ENCODE measurements around the gene DSTN.

DSTN gene

GRCh38 chr20:17569616-17570346 lies at the start of gene DSTN:
TSS of gene DSTN (plus strand) at chr20:17570075. CDS start at chr20:17570209, 134 bp downstream.
- FAIRE-seq, result no peak

- FAIRE-seq, result no peak
Measured at GRCh38 chr20:17520583-17520982, 49.3 kb upstream of the DSTN start.

- FAIRE-seq, result no peak
Measured at GRCh38 chr20:17522528-17522927, 47.3 kb upstream of the DSTN start.

GRCh38 chr20:17523326-17523725 lies 46.5 kb upstream of the DSTN start:
- no peak for FAIRE-seq

DNA sequence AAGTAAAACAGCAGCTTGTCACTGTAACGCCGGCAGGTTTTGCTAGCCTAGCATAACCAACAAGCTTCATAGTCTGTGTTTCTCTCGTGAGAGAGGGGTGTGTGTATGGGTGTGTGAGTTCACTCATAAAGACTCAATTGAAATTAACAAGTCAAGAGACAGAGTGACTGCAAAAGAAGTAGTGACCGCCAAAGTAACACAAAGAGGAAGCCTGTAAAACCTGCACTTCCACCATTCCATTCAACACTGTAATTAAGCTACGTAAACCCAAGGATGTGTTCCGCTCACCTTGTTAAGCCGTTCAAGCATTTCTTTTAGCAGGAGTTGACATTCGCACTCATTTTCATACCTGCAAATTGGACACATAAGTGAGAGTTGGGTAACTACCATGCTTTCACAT lies 45.3 kb upstream of the DSTN start:
- no peak for FAIRE-seq

- FAIRE-seq, result no peak
Measured at GRCh38 chr20:17525132-17525531, 44.7 kb upstream of the DSTN start.

DNA sequence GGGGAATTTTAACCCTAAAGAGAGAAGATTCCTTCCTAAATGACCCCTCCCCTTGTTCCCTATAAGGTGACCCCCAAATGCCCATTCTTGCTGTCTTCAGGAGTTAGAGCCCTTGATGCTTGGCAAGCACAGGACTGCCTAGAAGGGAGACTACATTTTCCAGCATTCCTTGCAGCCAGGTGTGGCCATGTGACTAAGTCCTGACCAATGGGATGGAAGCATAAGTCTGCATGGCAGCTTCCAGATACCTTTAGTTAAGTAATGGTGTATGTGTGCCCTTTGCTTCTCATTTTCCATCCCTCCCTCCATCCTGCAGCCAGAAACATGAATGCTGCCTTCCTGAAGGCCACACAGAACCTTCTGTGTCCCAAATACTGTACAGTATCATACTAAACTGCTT lies 44.2 kb upstream of the DSTN start:
- no peak for FAIRE-seq

GRCh38 chr20:17529586-17529985 lies 40.3 kb upstream of the DSTN start:
- FAIRE-seq, result no peak

DNA sequence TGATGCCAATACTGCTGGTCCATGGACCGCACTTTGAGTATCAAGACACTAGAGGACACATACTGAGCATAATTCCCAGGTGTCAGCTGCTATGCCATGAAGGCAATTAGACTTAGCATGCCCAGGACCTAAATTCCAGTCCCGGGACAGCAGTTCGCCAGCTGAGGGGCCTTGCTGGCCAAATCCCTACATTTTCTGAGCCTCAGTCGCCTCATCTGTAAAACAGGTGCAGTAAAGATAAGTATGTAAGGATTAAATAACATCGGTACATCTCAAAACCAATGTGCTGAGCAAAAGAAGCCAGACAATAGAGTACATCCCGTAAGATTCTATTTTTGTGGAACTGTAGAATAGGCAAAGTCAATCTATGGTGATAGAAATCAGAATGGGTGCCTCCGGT lies 39.7 kb upstream of the DSTN start:
- FAIRE-seq, result no peak

DNA sequence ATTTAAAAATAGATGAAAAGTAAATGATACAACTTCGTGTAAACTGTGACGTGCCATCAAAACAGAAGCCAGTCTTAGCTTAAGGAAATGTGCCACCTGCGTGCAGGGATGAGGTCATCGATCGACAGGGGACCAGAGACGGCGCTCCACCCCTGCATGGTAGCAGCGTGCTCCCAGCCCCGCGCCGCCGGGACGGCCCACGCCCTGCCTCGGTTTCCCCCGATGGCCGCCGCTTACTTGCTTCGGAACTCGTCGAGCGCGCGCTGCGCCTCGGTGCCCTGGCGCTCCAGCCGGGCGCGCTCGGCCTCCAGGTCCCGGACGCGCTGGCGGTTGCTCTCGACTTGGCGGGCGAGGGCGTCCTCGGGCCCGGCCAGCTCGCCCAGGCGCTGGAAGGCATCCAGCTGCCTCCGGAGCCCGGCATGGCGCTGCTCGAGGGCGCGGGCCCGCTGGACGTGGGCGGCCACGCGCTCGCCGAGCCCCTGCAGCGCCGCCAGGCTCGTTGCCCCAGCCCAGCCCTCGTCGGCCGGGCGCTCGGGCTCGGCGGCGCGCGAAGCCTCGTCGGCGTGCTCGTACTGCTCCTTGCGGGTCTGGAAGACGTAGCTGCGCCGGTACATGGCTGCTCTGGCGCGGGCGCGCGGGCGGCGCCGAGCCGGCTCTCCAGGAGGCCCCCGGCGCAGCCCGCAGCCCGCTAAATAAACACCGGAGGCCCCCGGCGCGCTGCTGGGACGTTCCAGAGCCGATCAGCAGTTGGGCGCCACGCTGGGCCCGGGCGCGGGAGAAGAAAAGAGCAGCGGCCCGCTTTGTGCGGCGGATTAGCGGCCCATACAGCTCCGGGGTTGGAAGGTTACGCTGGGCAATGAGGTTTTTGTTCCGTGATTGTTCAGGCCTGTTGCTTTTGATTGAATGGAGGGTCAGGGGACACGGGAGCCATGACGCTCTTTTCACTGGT lies 38.9 kb upstream of the DSTN start, which contains the start of gene BFSP1:
Gene BFSP1, minus strand, starts transcription at position 664 of the 949 bp plus-strand sequence. Its CDS starts 50 bp downstream, at position 614.
- no peak for FAIRE-seq

DNA sequence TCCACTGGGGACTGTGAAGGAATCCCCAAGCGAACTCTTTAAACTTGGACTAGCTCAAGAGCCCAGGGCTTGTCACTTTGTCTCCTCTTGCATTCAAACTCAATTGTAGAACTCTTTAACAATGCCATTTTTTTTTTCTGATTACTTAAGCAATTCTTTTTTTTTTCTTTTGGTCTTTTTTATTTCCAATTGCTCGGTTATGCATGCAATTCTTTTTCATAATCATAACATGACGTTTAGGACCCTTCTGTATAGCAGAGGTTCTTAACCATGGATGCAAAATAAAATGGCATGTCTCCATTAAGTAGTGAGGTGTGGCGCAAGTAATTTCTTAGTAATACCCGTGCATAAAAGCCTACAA lies 38.2 kb upstream of the DSTN start:
- no peak for FAIRE-seq

- FAIRE-seq, result no peak
Measured at GRCh38 chr20:17533396-17533795, 36.5 kb upstream of the DSTN start.

GRCh38 chr20:17534077-17534476 lies 35.8 kb upstream of the DSTN start:
- no peak for FAIRE-seq

DNA sequence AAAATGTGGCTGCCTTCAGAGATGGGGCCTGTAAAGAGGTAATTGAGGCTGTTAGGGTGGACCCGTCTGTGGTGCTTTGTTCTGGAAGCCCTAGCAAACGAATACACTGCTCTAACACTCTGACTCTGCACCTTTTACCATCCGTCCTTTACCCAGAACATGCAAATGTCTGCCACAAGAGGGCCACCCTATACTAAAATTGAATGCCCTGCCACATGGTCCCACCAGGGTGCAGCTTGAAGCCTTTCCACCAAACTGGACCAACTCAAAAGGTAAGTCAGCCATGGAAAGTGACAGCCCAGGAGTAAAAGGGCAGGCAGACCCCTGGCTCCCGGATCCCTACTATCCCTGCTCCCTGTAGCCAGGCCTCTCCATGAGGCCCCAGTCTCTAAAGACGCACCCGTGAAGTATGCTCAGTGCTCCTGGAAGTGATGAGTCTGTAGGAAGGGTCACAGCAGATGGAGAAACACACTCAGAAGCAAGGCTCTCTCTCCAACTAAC lies 32.9 kb upstream of the DSTN start:
- FAIRE-seq, result peak; percentile 82

- FAIRE-seq, result no peak
Measured at GRCh38 chr20:17537959-17538358, 31.9 kb upstream of the DSTN start.

DNA sequence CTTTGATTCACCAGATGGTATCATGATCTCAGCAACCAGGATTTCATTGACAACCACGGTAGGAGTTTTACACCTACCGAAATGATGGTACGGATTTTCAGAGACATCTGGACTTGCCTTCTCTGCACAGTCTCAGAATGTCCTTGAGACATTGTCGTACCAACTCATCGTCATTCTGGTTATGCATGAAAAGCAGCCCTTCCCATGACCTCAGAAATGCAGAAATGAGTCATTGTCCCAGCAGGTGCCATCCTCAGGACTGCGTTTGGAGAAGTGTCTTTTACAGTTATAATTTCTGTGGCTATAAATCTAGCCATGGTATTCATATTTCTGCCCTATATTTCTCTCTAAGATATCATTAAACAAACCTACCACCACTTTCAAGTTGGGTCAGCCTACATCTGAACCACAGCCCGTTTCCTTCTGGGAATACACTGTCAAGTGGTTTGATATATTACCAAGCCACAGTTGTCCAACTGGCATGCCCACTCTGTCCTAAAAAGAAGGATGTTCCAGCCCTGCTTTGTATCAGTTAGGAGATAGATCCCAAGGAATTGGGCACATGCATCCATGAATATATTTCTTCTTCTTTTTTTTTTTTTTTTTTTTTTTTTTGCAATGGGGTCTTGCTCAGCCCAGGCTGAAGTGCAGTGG lies 31.2 kb upstream of the DSTN start:
- no peak for FAIRE-seq

GRCh38 chr20:17541596-17541995 lies 28.3 kb upstream of the DSTN start:
- no peak for FAIRE-seq

DNA sequence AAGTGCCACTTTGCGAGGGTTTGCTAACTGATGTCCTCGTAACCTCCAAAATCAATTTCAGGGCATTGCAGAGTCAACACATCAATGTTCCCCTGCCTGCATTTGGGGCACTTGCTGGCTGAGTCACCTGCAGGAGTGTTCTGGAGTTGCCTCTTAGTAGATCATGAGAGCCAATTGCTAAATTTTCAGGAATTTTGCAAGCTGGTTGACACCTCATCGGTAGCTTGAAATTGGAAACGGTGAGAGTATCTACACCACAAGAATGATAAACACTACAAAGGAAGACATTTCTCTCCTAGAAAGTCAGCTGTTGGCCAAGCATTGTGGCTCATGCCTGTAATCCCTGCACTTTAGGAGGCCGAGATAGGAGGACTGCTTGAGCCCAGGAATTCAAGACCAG lies 27.9 kb upstream of the DSTN start:
- no peak for FAIRE-seq

GRCh38 chr20:17542481-17542880 lies 27.4 kb upstream of the DSTN start:
- FAIRE-seq, result no peak

DNA sequence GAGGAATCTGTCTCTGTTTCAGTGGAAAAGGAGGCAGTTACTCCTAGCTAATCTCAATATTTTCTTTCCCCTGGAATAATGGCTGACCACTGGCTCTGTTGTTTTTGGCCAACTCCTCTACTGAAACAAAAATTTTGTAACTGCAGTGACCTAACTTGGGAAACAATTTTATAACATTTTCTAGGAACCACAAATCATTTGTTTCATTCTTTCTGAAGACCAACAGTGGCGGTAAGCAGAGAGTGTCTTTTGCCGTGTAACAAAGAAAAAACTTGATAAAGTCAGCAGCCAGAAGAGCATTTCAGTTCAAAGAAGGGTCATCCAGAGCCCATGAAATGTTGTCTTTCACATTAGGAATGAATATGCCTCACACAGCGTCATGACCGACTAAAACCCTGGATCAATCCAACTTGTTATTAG lies 26.9 kb upstream of the DSTN start:
- no peak for FAIRE-seq

DNA sequence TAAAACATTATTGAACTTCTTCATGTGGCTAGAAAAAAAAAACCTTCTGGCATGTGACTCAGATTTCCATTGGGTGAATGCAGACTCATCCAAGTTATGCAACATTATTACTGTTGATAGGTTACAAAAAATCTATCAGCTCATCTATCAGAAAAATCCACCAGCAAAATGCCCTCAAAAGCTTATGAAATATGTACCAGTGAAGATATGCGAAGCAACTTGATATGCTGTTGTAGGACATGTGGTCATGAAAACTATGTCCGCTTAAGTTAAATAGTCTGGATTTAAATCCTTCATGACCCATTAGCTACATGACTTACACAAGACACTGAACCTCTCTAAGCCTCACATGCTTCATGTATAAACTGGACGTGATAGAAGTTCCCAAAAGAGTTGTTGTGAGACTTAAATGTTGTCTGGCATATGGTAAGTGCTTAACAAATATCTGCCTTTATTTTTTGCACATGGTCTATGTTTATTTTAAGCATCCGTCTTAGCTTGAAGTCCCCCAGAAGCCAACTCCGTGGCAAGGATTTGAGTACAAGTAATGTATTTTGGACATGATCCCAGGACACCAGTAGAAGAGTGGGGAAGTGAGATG lies 26.2 kb upstream of the DSTN start:
- no peak for FAIRE-seq

DNA sequence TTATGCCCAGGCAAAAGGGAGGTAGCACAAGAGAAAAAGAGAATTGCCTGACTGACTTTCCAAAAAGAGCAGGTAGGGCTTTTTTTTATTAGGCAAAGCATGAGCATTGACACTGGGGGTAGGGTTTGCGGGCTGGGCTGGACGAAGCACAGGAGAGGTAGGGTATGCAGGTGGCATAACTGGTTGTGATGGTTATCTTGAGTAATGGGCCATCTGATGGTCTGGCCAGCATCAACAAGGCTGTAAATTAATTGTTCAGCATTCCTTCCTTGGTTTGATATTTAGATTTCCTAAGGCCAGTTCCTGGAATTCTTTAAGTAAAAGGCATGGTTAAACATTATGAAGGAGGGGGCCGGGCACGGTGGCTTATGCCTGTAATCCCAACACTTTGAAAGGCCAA lies 24.7 kb upstream of the DSTN start:
- FAIRE-seq, result no peak

DNA sequence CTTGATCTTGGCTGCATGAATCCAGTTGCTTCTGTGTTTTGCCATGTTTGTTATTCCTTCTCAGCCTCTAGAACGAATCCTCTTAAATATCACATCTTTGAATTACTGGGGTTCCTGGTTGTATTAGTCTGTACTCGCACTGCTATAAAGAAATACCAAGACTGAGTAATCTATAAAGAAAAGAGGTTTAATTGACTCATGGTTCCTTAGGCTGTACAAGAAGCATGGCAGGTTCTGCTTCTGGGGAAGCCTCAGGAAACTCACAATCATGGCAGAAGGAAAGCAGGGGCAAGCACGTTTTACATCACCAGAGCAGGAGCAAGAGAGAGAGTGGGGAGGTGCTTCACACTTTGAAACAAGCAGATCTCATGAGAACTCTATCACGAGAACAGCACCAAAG lies 20.7 kb upstream of the DSTN start:
- FAIRE-seq, result no peak
